GM21360 (cell line): Measurements from ENCODE around the gene ZSCAN16.

Experiments
- ATAC-seq: cut with Tn5 transposase; IDR thresholded peaks from one replicate; pipeline ENCODE4 v1.9.1; 2021; ENCODE audit warnings: mild to moderate bottlenecking, moderate library complexity; ENCODE audit not compliant: unreplicated experiment

The ZSCAN16 gene

DNA sequence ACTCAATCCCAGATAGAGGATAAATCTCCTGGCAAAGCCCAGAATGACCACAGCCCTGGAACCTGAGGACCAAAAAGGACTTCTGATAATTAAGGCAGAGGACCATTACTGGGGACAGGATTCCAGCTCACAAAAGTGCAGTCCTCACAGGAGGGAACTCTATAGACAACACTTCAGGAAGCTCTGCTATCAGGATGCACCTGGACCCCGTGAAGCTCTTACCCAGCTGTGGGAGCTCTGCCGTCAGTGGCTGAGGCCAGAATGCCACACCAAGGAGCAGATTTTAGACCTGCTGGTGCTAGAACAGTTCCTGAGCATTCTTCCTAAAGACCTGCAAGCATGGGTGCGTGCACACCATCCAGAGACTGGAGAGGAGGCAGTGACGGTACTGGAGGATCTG lies 992 bp downstream of the ZSCAN16 start:
- no peak for ATAC-seq

DNA sequence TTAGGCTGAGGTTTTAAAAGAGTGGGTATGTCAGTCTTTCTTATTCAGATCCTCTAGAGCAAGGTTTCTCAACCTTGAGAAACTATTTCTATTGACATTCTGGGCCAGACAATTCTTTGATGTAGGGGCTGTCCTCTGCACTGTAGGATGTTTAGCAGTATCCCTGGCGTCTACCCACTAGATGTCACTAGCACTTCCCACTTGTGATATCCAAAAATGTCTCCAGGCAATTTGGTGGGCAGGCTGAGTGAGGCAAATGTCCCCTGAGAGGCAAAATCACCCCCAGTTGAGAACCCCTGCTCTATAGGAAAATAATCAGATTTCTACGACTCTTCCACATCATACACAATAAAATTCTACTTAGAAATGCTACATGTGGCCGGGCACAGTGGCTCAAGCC lies 9.6 kb downstream of the ZSCAN16 start:
- ATAC-seq, result no peak

DNA sequence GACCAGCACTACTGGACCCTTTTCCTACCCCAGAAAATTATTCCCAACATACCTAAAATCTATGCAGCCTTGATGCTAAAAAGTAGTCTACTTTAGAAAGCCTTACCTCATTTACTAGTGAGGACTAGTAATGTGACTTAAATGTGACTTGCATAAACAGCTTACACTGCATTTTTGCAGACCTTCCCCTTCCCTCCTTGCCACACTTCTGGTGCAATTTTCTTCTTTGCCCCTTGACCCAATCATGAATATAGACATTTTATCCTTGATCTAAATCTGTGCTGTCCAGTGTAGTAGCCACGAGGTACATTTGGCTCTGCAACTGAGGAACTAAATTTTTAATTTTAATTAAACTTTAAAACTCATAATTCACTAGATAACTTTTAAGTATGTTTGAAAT lies 10.3 kb downstream of the ZSCAN16 start:
- ATAC-seq, result no peak

- no peak for ATAC-seq
Measured at GRCh38 chr6:28135393-28135792, 11.0 kb downstream of the ZSCAN16 start.

GRCh38 chr6:28136585-28137504 lies 12.4 kb downstream of the ZSCAN16 start:
- peak; percentile 48 for ATAC-seq

DNA sequence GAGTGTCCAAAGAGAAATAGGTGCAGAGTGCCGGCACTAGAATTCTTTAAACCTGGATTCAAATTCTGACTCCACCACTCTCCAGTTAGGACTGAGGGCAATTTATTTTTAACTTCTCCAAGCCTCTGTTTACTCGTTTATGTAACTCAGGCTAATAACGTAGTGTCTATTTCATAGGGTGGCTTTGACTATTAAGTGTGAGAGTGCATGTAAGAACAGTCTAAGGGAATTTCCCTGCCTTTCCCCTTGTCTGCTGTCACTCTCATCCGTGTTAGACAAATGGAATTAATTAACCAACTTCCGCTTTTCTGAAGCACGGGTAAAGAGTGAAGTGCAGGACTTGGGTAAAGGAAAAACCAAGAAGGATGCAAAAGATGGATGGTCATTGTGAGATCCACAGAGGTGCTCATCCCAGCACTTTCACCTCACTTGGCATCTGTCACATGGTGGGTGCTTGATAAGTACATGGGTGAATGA lies 13.1 kb downstream of the ZSCAN16 start:
- ATAC-seq, result peak; percentile 18

DNA sequence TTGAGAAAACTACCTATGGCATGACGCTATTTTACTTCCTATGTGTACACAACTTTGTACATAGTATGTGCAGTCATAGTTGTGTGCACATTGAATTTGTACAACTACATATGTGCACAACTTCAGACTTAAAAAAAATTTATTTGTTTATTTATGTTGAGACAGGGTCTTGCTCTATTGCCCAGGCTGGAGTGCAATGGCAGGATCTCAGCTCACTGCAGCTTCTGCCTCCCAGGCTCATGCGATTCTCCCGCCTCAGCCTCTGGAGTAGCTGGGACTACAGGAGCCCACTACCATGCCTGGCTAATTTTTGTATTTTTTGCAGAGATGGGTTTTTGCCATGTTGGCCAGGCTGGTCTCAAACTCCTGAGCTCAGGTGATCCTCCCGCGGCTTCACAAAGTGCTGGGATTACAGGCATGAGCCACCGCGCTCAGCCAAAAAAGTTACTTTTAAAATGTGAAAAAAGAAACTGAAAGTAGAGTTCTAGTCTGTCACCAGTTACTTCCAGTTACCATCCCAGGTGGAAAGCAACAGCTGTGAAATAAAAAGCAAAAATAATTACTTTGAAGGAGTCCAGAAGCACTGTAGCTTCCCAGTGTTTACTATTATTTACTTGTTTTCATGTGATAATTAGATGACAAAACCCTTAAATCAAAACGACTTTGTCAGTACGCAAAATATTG lies 15.6 kb downstream of the ZSCAN16 start:
- no peak for ATAC-seq

GRCh38 chr6:28140616-28141015 lies 16.2 kb downstream of the ZSCAN16 start:
- no peak for ATAC-seq

GRCh38 chr6:28141500-28142329 lies 17.3 kb downstream of the ZSCAN16 start, which contains the start of gene ZKSCAN8:
TSS of gene ZKSCAN8 (plus strand) at chr6:28141883. CDS start at chr6:28148408, 6,525 bp downstream.
- ATAC-seq, result peak; percentile 79

DNA sequence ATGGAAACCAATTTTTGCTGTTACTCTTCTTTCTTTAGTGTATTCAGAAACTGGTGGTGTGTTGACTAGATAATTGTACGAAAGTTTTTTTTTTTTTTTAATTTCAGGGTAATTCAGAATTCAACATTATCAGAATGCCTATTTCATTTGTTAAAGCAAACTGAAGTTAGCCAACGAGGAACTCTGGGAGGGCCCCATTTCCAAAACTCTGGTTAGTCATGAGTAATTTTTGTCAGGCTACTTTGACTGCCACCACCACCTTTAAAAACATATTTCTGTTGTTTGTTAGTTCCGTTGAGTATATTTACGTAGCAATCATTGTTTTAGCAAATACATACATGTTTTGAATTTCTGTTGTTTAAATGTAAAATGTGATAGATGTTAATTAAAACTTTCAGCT lies 18.0 kb downstream of the ZSCAN16 start:
- no peak for ATAC-seq

GRCh38 chr6:28145231-28145630 lies 20.8 kb downstream of the ZSCAN16 start:
- ATAC-seq, result no peak

- no peak for ATAC-seq
Measured at GRCh38 chr6:28152531-28152930, 28.1 kb downstream of the ZSCAN16 start.

DNA sequence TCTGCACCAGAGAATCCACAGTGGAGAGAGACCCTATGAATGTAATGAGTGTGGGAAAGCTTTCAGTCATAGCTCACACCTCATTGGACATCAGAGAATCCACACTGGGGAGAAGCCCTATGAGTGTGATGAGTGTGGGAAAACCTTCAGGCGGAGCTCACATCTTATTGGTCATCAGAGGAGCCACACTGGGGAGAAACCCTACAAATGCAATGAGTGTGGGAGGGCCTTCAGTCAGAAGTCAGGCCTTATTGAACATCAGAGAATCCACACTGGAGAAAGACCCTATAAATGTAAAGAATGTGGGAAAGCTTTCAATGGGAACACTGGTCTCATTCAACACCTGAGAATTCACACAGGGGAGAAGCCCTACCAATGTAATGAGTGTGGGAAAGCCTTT lies 29.1 kb downstream of the ZSCAN16 start:
- no peak for ATAC-seq

- ATAC-seq, result no peak
Measured at GRCh38 chr6:28154357-28154756, 29.9 kb downstream of the ZSCAN16 start.

DNA sequence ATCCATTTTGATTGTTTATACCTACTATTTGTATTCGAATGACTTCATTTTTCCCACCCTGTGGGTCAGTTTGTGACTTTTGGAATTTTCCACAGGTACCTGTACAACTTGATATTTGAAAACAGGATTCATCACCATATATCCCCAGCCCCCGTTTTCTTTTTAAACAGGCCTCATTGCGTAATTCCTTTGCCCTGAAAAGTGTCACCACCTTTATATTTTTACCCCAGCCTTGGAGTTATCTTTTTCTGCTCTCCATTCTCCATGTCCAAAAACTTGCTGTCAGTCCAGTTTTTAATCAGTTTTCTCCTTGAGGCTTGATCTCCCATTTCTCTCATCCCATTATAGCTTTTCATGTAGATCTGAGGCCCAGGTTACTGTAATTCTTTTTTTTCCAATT lies 33.9 kb downstream of the ZSCAN16 start:
- ATAC-seq, result no peak

GRCh38 chr6:28159029-28159607 lies 34.7 kb downstream of the ZSCAN16 start:
- ATAC-seq, result no peak

- no peak for ATAC-seq
Measured at GRCh38 chr6:28160233-28160632, 35.8 kb downstream of the ZSCAN16 start.

GRCh38 chr6:28161410-28162079 lies 37.1 kb downstream of the ZSCAN16 start:
- ATAC-seq, result peak; percentile 86

DNA sequence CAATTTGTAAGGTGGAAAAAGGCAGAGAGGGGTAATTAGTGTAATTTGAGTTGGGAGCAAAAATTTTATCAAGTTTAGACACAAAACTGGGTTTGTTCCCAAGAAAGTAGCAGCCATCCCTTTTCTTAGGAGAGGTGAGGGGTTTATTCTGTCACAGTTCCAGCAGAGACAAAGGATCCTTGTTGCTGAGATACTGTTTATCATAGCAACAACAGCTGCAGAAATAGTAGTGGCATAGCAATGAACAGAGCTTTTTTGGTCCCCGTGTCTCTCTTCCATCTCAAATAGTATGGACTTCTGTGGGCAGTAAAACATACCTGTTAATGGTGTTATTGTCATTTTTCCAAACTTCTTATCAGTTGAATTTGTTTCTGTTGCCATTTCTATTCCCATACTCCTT lies 41.2 kb downstream of the ZSCAN16 start:
- ATAC-seq, result no peak

DNA sequence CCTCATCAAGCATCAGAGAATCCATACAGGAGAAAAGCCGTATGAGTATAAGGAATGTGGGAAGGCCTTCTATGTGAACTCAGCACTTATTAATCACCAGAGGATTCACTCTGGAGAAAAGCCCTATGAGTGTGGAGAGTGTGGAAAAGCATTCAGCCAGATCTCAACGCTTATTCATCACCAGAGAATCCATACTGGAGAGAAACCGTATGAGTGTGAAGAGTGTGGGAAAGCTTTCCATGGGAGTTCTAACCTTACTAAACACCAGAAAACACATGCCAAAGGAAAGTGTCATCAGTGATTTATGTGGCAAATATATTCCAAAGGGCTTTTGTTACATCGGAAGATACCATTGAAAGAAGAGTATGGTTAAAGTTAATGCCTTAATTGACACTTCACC lies 42.7 kb downstream of the ZSCAN16 start:
- no peak for ATAC-seq
